Right lobe of liver (tissue), 6 donors: ENCODE data around the gene TMEM52. TPM values are rescaled to one million over a fixed set of nuclear protein-coding genes. Genes with fewer than 3 reads are reported as not detected.
"Not testable (repeated sequence)": the region's sequence is repeated elsewhere in the genome, so short reads cannot be mapped to it uniquely, and the experiment has no call there.

Source experiments
- ATAC-seq, 4 donors: fragments of 200-7000 bp; cut with Tn5 transposase; one replicate each; pipeline ENCODE4 v1.9.1; 2020; ENCODE audit warnings: mild to moderate bottlenecking in 4 of 4, moderate library complexity in 4 of 4
- DNase-seq, 3 donors: peaks; one replicate each; pipeline ENCODE4 v3.0.0-alpha.2; 2020
- H3K27ac ChIP-seq, 3 donors: fragments of 200-600 bp; one replicate each; pipeline ENCODE4 v1.8.0; 2022
- H3K27me3 ChIP-seq, 2 donors: fragments of 200-600 bp; one replicate each; pipeline ENCODE4 v1.8.0; 2022
- H3K36me3 ChIP-seq, 4 donors: fragments of 200-600 bp; sonication (generic) in 1 of 4; one replicate each; pipeline versions ENCODE4 v1.5.1 to v1.8.0; 2017 to 2022; ENCODE audit warnings: control low read depth in 1 of 4
- H3K4me1 ChIP-seq, 4 donors: fragments of 200-600 bp; sonication (generic) in 1 of 4; one replicate each; pipeline versions ENCODE4 v1.5.1 to v1.8.0; 2017 to 2022; ENCODE audit warnings: control low read depth in 1 of 4
- H3K4me3 ChIP-seq, 3 donors: fragments of 200-600 bp; one replicate each; pipeline ENCODE4 v1.8.0; 2022
- H3K9me3 ChIP-seq, 4 donors: fragments of 200-600 bp; sonication (generic) in 1 of 4; one replicate each; pipeline versions ENCODE4 v1.5.1 to v1.8.0; 2017 to 2022; ENCODE audit warnings: control low read depth in 1 of 4
- CTCF ChIP-seq, 4 donors: fragments of 200-600 bp in 3 of 4; fragments of 450-650 bp in 1 of 4; IDR thresholded peaks; one replicate each; pipeline versions ENCODE4 v1.5.1 to v1.8.0; 2016 to 2022; ENCODE audit warnings: antibody characterized with exemption in 4 of 4, mild to moderate bottlenecking in 2 of 4
- POLR2A ChIP-seq: fragments of 450-650 bp; IDR thresholded peaks from one replicate; pipeline ENCODE4 v1.6.1; 2017; ENCODE audit warnings: antibody characterized with exemption, mild to moderate bottlenecking
- WGBS: methylation state at CpG from one replicate; pipeline ENCODE4 v1.1.6; 2018; ENCODE audit warnings: low coverage, low lambda C conversion rate; ENCODE audit not compliant: insufficient coverage; ENCODE audit errors: missing lambda C conversion rate; 5-methylcytosine and 5-hydroxymethylcytosine counted together
- intact Hi-C, 2 donors: fragments of 100-400 bp; cut with DNase I; formaldehyde crosslinking; loops; one replicate each; pipeline versions ENCODE4 v1.11.2 to v1.14.1; 2022
- total RNA-seq, 6 experiments: library from RNA; depleted of rRNA in 2 of 6; stranded (reverse); fragments of >200 nt in 2 of 6; fragmentation: NEBNext Ultra II Directional in 3 of 6; extraction: Animal tissue kit (Norgen Biotek cat#: 25700) in 3 of 6; gene quantifications; one replicate each; pipeline versions ENCODE4 v1.1.0 to v1.2.4, GENCODE V29; 2016 to 2023
- donor health status: DM: no; HTN: yes; CAD: no.
- donor health status: DM: no; HTN: no; CAD: no.
- donor health status: DM: no; HTN: no; CAD: no.
- donor health status: DM: no; HTN: yes; CAD: no.
- donor health status: DM: no; HTN: yes; CAD: no.

TMEM52 gene
- total RNA-seq, 6 experiments from 2014 or later: 2.3 to 13.2 (median 6.0) TPM

- intact Hi-C loops: no loop called here
- ATAC-seq (no peak), DNase-seq (peak in 1 of 3 donors; percentile 16)
- Histone ChIP-seq H3K9me3 (no peaks in the 10 kb centered on the region), H3K36me3 (no peaks in the 10 kb centered on the region), H3K27ac (no peak overlapping the region), H3K27me3 (no peaks in the 10 kb centered on the region), H3K4me1 (peaks cover 0 to 8% (median 0%) of the 10 kb centered on the region in 4 donors), H3K4me3 (no peak overlapping the region)
- TF ChIP-seq CTCF (IDR thresholded peaks at IDR 0.05) (no peak), POLR2A (no peak)
- WGBS: 80% methylated on average over 11 of the region's 15 CpGs
Measured at GRCh38 chr1:1937061-1937460, 18.0 kb upstream of the TMEM52 start.

DNA sequence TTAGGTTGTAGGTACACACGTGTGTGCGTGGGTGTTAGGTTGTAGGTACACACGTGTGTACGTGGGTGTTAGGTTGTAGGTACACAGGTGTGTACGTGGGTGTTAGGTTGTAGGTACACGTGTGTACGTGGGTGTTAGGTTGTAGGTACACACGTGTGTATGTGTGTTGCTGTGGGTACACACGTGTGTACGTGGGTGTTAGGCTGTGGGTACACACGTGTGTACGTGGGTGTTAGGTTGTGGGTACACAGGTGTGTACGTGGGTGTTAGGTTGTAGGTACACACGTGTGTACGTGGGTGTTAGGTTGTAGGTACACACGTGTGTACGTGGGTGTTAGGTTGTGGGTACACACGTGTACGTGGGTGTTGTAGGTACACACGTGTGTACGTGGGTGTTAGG, 15.8 kb upstream of the TMEM52 start:
- not testable (repeated sequence) for H3K27me3 ChIP-seq

DNA sequence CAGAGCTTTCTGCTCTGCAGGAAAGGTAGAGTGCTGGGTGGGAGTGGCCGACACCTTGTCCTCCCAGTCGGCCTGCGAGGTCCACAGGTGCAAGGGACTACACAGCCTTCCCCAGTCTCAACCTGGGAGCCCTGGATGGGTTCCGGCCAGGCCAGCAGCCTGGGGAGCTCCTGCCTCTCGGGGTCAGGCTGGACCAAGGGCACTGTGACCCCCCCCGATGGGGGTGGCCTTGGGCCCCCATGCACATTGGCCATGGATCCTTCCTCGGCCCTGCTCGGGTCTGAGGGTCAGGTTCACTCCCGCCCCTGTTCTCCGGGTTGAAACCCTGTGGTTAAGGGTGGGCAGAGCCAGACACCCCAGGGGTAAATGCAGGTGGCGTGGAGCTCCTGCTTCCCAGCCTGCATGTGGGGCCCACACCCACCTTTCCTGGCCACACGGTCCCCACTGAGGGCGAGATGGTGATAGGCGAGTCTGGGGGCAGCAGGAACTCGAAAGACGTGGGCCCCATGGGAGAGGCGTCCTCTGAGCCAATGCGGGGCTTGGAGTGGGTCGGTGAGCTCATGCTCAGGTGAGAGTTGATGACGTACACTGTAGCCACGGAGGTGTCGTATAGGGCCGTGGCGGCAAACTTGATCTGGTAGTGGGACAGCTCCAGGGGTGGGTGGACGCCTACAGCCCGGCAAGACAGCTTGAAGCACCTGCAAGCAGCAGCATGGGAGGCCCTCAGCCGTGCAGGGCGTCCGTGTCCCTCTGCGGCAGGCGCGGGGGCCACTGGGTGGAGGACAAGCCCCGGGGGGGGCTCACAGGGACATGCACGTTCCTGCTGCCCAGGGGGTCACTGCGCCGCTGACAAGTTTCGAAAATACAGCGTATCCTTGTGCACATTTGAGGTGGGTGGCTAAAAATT, 10.8 kb upstream of the TMEM52 start:
- no peak overlapping the region for H3K27ac ChIP-seq
- no peak for TF ChIP-seq CTCF (IDR thresholded peaks at IDR 0.05)
- TF ChIP-seq POLR2A: no peak
- 89% methylated on average over 11 of the region's 38 CpGs for WGBS
- ATAC-seq: no peak
- H3K4me3 ChIP-seq: no peak overlapping the region
- no peaks in the 10 kb centered on the region for H3K4me1 ChIP-seq
- no peaks in the 10 kb centered on the region for H3K9me3 ChIP-seq
- intact Hi-C loops: no loop called here
- DNase-seq: peak in 1 of 3 donors; percentile 51
- no peaks in the 10 kb centered on the region for H3K27me3 ChIP-seq
- no peaks in the 10 kb centered on the region for H3K36me3 ChIP-seq

More for the DNA sequence above, 15.8 kb upstream of the TMEM52 start:
- intact Hi-C loops, DNase-seq, H3K9me3 ChIP-seq, ATAC-seq, H3K27ac ChIP-seq, H3K36me3 ChIP-seq, H3K4me1 ChIP-seq, H3K4me3 ChIP-seq: not testable (repeated sequence)
- 20% methylated on average over 1 of the region's 21 CpGs for WGBS

DNA sequence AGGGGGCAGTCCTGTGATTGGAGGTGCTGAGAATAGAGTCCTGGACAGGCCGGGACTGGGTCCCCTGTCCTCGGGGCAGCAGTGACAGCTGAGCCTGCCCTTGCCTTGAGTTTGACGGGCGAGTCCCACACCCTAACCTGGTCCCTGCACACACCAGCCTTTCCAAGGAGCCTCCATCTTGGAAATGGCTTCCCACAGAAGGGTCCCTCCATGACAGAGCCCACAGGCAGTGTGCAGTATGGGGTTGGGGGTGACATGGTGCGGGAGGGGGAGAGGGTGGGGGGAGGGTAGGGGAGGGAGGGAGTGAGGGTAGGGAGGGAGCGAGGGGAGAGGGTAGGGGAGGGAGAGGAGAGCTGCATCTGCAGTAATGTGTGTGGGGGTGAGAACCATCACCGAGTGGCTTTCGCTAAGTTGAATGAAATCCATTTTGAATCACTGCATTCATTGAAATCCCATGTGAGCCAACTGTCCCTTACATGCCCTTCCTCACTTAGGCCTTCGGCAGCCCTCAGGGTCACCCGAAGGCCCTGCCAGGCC, 10.1 kb upstream of the TMEM52 start:
- Histone ChIP-seq H3K36me3 (no peaks in the 10 kb centered on the region), H3K27ac (no peak overlapping the region), H3K4me1 (no peaks in the 10 kb centered on the region), H3K4me3 (no peak overlapping the region), H3K27me3 (no peaks in the 10 kb centered on the region), H3K9me3 (no peaks in the 10 kb centered on the region)
- ATAC-seq (peak in 3 of 4 donors; percentile 2 to 9 (median 3)), DNase-seq (no peak)
- TF ChIP-seq POLR2A (no peak), CTCF (IDR thresholded peaks at IDR 0.05) (no peak)
- 68% methylated on average over 4 of the region's 10 CpGs for WGBS
- intact Hi-C loops: no loop called here
